Measurements from ENCODE around the gene IFI30.
A peak's percentile ranks its signal among the peaks of the same experiment; 100 is the strongest.

Gene IFI30

GRCh38 chr19:18150776-18151624 lies 22.6 kb upstream of the IFI30 start:
- peaks cover 14% of the 10 kb centered on the region for H3K4me1 ChIP-seq
- H3K27ac ChIP-seq: no peak overlapping the region
- H3K4me3 ChIP-seq (ENCODE audit: low read depth, low read length): no peak overlapping the region
- H3K9ac ChIP-seq: no peak overlapping the region
- H3K9me3 ChIP-seq (ENCODE audit: control insufficient read depth, low read length): no peaks in the 10 kb centered on the region
- H2AFZ ChIP-seq: no peak overlapping the region
- no peak overlapping the region for H3K4me2 ChIP-seq (ENCODE audit: low read length)
- no peaks in the 10 kb centered on the region for H3K36me3 ChIP-seq (ENCODE audit: control insufficient read depth, insufficient read depth, low read length)
- peaks cover 3% of the 10 kb centered on the region for H3K79me2 ChIP-seq
- no peak for TF ChIP-seq CTCF (IDR thresholded peaks at IDR 0.05)
- no peaks in the 10 kb centered on the region for H3K27me3 ChIP-seq (ENCODE audit: control insufficient read depth, insufficient read depth, low read length)

- Histone ChIP-seq H3K9ac (peak overlapping the region; percentile 70), H3K79me2 (peaks cover 3% of the 10 kb centered on the region), H3K4me3 (ENCODE audit: low read depth, low read length) (peak overlapping the region; percentile 85), H3K4me2 (ENCODE audit: low read length) (peak overlapping the region; percentile 100), H3K4me1 (peaks cover 26% of the 10 kb centered on the region), H3K9me3 (ENCODE audit: control insufficient read depth, low read length) (no peaks in the 10 kb centered on the region), H3K36me3 (ENCODE audit: control insufficient read depth, insufficient read depth, low read length) (no peaks in the 10 kb centered on the region), H3K27me3 (ENCODE audit: control insufficient read depth, insufficient read depth, low read length) (no peaks in the 10 kb centered on the region), H2AFZ (peak overlapping the region; percentile 96), H3K27ac (peak overlapping the region; percentile 98)
- peak; percentile 69 for TF ChIP-seq CTCF (IDR thresholded peaks at IDR 0.05)
Observed at GRCh38 chr19:18152442-18152816, 21.2 kb upstream of the IFI30 start.

GRCh38 chr19:18152817-18153555 lies 20.6 kb upstream of the IFI30 start, which contains the start of gene PIK3R2:
Gene PIK3R2, plus strand, starts transcription at chr19:18153163. Its CDS starts 2,717 bp downstream, at chr19:18155880.
- H3K4me1 ChIP-seq: peaks cover 28% of the 10 kb centered on the region
- H3K27ac ChIP-seq: peak within 1 kb of the TSS; percentile 98
- no peaks in the 10 kb centered on the region for H3K27me3 ChIP-seq (ENCODE audit: control insufficient read depth, insufficient read depth, low read length)
- TF ChIP-seq CTCF (IDR thresholded peaks at IDR 0.05): no peak
- peaks cover 3% of the 10 kb centered on the region for H3K79me2 ChIP-seq
- H3K9ac ChIP-seq: peak within 1 kb of the TSS; percentile 85
- H3K36me3 ChIP-seq (ENCODE audit: control insufficient read depth, insufficient read depth, low read length): no peaks in the 10 kb centered on the region
- no peaks in the 10 kb centered on the region for H3K9me3 ChIP-seq (ENCODE audit: control insufficient read depth, low read length)
- H3K4me2 ChIP-seq (ENCODE audit: low read length): peak within 1 kb of the TSS; percentile 100
- peak within 1 kb of the TSS; percentile 90 for H3K4me3 ChIP-seq (ENCODE audit: low read depth, low read length)
- H2AFZ ChIP-seq: peak within 1 kb of the TSS; percentile 96

GRCh38 chr19:18153556-18154134 lies 20.0 kb upstream of the IFI30 start:
- peak overlapping the region; percentile 79 for H2AFZ ChIP-seq
- H3K27me3 ChIP-seq (ENCODE audit: control insufficient read depth, insufficient read depth, low read length): no peaks in the 10 kb centered on the region
- no peak for TF ChIP-seq CTCF (IDR thresholded peaks at IDR 0.05)
- H3K4me2 ChIP-seq (ENCODE audit: low read length): peak overlapping the region; percentile 96
- H3K4me1 ChIP-seq: peaks cover 28% of the 10 kb centered on the region
- H3K4me3 ChIP-seq (ENCODE audit: low read depth, low read length): peak overlapping the region; percentile 90
- peak overlapping the region; percentile 98 for H3K27ac ChIP-seq
- peaks cover 3% of the 10 kb centered on the region for H3K79me2 ChIP-seq
- no peaks in the 10 kb centered on the region for H3K9me3 ChIP-seq (ENCODE audit: control insufficient read depth, low read length)
- peak overlapping the region; percentile 85 for H3K9ac ChIP-seq
- no peaks in the 10 kb centered on the region for H3K36me3 ChIP-seq (ENCODE audit: control insufficient read depth, insufficient read depth, low read length)

Measured in parathyroid adenoma (tissue), 2 donors.